MM.1S (cell line): Measurements from ENCODE around the gene F10.

Source experiments
- CTCF ChIP-seq: fragments of 300-600 bp; sonication (generic); IDR thresholded peaks from 2 replicates; pipeline ENCODE4 v1.5.1; 2016; ENCODE audit warnings: antibody characterized with exemption, low read length, mixed read lengths
- EZH2 ChIP-seq: fragments of 300-600 bp; sonication (generic); optimal IDR thresholded peaks from 2 replicates; pipeline ENCODE3; 2017; ENCODE audit warnings: low read depth, mild to moderate bottlenecking, antibody characterized with exemption, low read length, mixed read lengths
- EZH2phosphoT487 ChIP-seq: fragments of 300-600 bp; sonication (generic); IDR thresholded peaks from 2 replicates; pipeline ENCODE4 v1.6.1; 2018; ENCODE audit warnings: antibody characterized with exemption, low read length

GRCh38 chr13:113116871-113117271 is 5.7 kb upstream of the F10 start:
- TF ChIP-seq CTCF: no peak
- no peak for TF ChIP-seq EZH2phosphoT487
- TF ChIP-seq EZH2: no peak
